SK-N-SH (cell line): Measurements from ENCODE around the gene SNX24. TPM values are rescaled to one million over a fixed set of nuclear protein-coding genes. Genes with fewer than 3 reads are reported as not detected.

Experiments used
- CTCF ChIA-PET: fragments of 300-600, 350-600 bp; formaldehyde crosslinking; extraction: SDS; loops from one replicate; lab custom pipeline; 2021; lab: Yijun Ruan, JAX
- POLR2A ChIA-PET: fragments of 350-600 bp; sonication (Branson Sonifier 250); formaldehyde crosslinking; extraction: SDS; loops from one replicate; lab custom pipeline; 2020; ENCODE audit warnings: antibody characterized with exemption, inconsistent platforms; lab: Yijun Ruan, JAX
- DNase-seq: peaks from one replicate; pipeline ENCODE4 v3.0.0; 2012
- H2AFZ ChIP-seq: fragments of 200-600 bp; sonication (generic); 2 replicates; pipeline ENCODE4 v1.8.1; 2016; ENCODE audit warnings: antibody characterized with exemption, mild to moderate bottlenecking, low read depth
- H3F3A ChIP-seq: fragments of 200-600 bp; sonication (generic); replicated peaks from 2 replicates; pipeline ENCODE3; 2016; ENCODE audit warnings: antibody characterized with exemption, mild to moderate bottlenecking; ENCODE audit not compliant: insufficient read depth
- H3K27ac ChIP-seq, 2 experiments: fragments of 200-500 bp in 1 of 2; fragments of 200-600 bp in 1 of 2; sonication (Bioruptor generic) in 1 of 2; sonication (generic), shearing (Covaris generic) in 1 of 2; 2 replicates each; pipeline versions ENCODE4 v1.5.1 to v1.6.1; 2014 to 2016; ENCODE audit warnings: low read depth in 2 of 2, inconsistent platforms in 1 of 2, low read length in 1 of 2, mild to moderate bottlenecking in 1 of 2, mixed read lengths in 1 of 2
- H3K27me3 ChIP-seq: fragments of 200-600 bp; sonication (generic), shearing (Covaris generic); 2 replicates; pipeline ENCODE4 v1.6.1; 2016; ENCODE audit warnings: mixed run types; ENCODE audit not compliant: insufficient read depth
- H3K36me3 ChIP-seq, 2 experiments: fragments of 200-500 bp in 1 of 2; fragments of 200-600 bp in 1 of 2; sonication (Bioruptor generic) in 1 of 2; sonication (generic) in 1 of 2; replicated peaks in 1 of 2; 2 replicates each; pipeline versions ENCODE3 to v1.5.1; 2014 to 2016; ENCODE audit warnings: low read length in 1 of 2, mild to moderate bottlenecking in 1 of 2; ENCODE audit not compliant: insufficient read depth in 2 of 2, control insufficient read depth in 1 of 2
- H3K4me1 ChIP-seq, 2 experiments: fragments of 200-500 bp in 1 of 2; fragments of 200-600 bp in 1 of 2; sonication (Bioruptor generic) in 1 of 2; sonication (generic), shearing (Covaris generic) in 1 of 2; 2 replicates each; pipeline versions ENCODE4 v1.5.1 to v1.6.1; 2014 to 2016; ENCODE audit warnings: low read depth in 1 of 2, low read length in 1 of 2, mixed run types in 1 of 2; ENCODE audit not compliant: insufficient read depth in 2 of 2, control insufficient read depth in 1 of 2
- H3K4me2 ChIP-seq: fragments of 200-600 bp; sonication (generic), shearing (Covaris generic); 2 replicates; pipeline ENCODE4 v1.6.1; 2017; ENCODE audit warnings: mixed run types
- H3K4me3 ChIP-seq, 2 experiments: fragments of 200-500 bp in 1 of 2; fragments of 200-600 bp in 1 of 2; sonication (Bioruptor generic) in 1 of 2; sonication (generic), shearing (Covaris generic) in 1 of 2; 2 replicates each; pipeline versions ENCODE4 v1.5.1 to v1.8.1; 2014 to 2016; ENCODE audit warnings: low read depth in 2 of 2, inconsistent platforms in 1 of 2, low read length in 1 of 2, mild to moderate bottlenecking in 1 of 2, mixed read lengths in 1 of 2, moderate library complexity in 1 of 2
- H3K79me2 ChIP-seq: fragments of 200-600 bp; sonication (generic); 2 replicates; pipeline ENCODE4 v1.8.1; 2017; ENCODE audit warnings: mild to moderate bottlenecking; ENCODE audit not compliant: insufficient read depth
- H3K9ac ChIP-seq: fragments of 200-600 bp; sonication (generic); 2 replicates; pipeline ENCODE4 v1.6.1; 2017; ENCODE audit warnings: mixed run types
- H3K9me2 ChIP-seq: fragments of 200-600 bp; sonication (generic); 2 replicates; pipeline ENCODE4 v1.6.1; 2017; ENCODE audit warnings: mixed run types
- H3K9me3 ChIP-seq: fragments of 200-600 bp; sonication (generic); 2 replicates; pipeline ENCODE4 v1.6.1; 2017; ENCODE audit warnings: mixed run types, mild to moderate bottlenecking, moderate library complexity
- H4K20me1 ChIP-seq: fragments of 200-600 bp; sonication (generic); 2 replicates; pipeline ENCODE4 v1.6.1; 2017; ENCODE audit warnings: mild to moderate bottlenecking, mixed run types; ENCODE audit not compliant: insufficient read depth
- CHD2 ChIP-seq: fragments of 150-350 bp; IDR thresholded peaks from 2 replicates; pipeline ENCODE4 v1.6.1; 2018; ENCODE audit warnings: low read length; ENCODE audit not compliant: partially characterized antibody
- CTCF ChIP-seq: fragments of 200-600 bp; sonication (generic); IDR thresholded peaks from 2 replicates; pipeline ENCODE4 v1.6.1; 2017; ENCODE audit warnings: antibody characterized with exemption, mild to moderate bottlenecking, moderate library complexity
- ELF1 ChIP-seq: IDR thresholded peaks from 2 replicates; pipeline ENCODE4 v1.4.0; 2012
- EP300 ChIP-seq, 2 experiments: IDR thresholded peaks; 2 replicates each; pipeline versions ENCODE4 v1.4.0 to v1.6.1; 2012; ENCODE audit warnings: borderline replicate concordance in 1 of 2, low read depth in 1 of 2, low read length in 1 of 2
- EZH2phosphoT487 ChIP-seq: fragments of 200-600 bp; sonication (generic); IDR thresholded peaks from 2 replicates; pipeline ENCODE4 v1.6.1; 2017; ENCODE audit warnings: low read depth, mixed run types, mild to moderate bottlenecking, antibody characterized with exemption, moderate library complexity, borderline replicate concordance
- FOSL2 ChIP-seq: IDR thresholded peaks from 2 replicates; pipeline ENCODE4 v1.4.0; 2012; ENCODE audit warnings: low read depth, mild to moderate bottlenecking, moderate library complexity, borderline replicate concordance
- FOXJ3 ChIP-seq: sonication (generic); formaldehyde crosslinking; IDR thresholded peaks from 2 replicates; pipeline ENCODE4 v1.5.1; 2020; ENCODE audit warnings: mild to moderate bottlenecking, missing genetic modification reagents
- FOXM1 ChIP-seq: IDR thresholded peaks from 2 replicates; pipeline ENCODE4 v1.4.0; 2012; ENCODE audit warnings: low read depth, mild to moderate bottlenecking
- GABPA ChIP-seq: IDR thresholded peaks from 2 replicates; pipeline ENCODE4 v1.4.0; 2012; ENCODE audit warnings: low read depth, mild to moderate bottlenecking
- GATA2 ChIP-seq: sonication (generic); formaldehyde crosslinking; IDR thresholded peaks from 2 replicates; pipeline ENCODE4 v1.5.0; 2020; ENCODE audit warnings: mild to moderate bottlenecking, missing genetic modification reagents
- JUND ChIP-seq: IDR thresholded peaks from 2 replicates; pipeline ENCODE4 v1.4.0; 2012
- MAX ChIP-seq: IDR thresholded peaks from 2 replicates; pipeline ENCODE4 v1.4.0; 2012; ENCODE audit warnings: low read depth
- MEF2A ChIP-seq: IDR thresholded peaks from 2 replicates; pipeline ENCODE4 v1.4.0; 2012; ENCODE audit warnings: low read depth, borderline replicate concordance
- NFIC ChIP-seq: IDR thresholded peaks from 2 replicates; pipeline ENCODE4 v1.4.0; 2012; ENCODE audit warnings: borderline replicate concordance
- PBX3 ChIP-seq: IDR thresholded peaks from 2 replicates; pipeline ENCODE4; 2012
- POLR2AphosphoS5 ChIP-seq: IDR thresholded peaks from 2 replicates; pipeline ENCODE4 v1.6.1; 2012; ENCODE audit warnings: low read depth, low read length
- RAD21 ChIP-seq: IDR thresholded peaks from 2 replicates; pipeline ENCODE4 v1.6.1; 2012; ENCODE audit warnings: mild to moderate bottlenecking, low read length
- RCOR1 ChIP-seq: fragments of 150-350 bp; IDR thresholded peaks from 2 replicates; pipeline ENCODE4 v1.6.1; 2017; ENCODE audit warnings: antibody characterized with exemption, low read length
- RFX5 ChIP-seq: IDR thresholded peaks from 2 replicates; pipeline ENCODE4 v1.6.1; 2012; ENCODE audit warnings: mild to moderate bottlenecking, improper control_type of control experiment, low read length
- SMC3 ChIP-seq: IDR thresholded peaks from 2 replicates; pipeline ENCODE4 v1.6.1; 2012; ENCODE audit warnings: low read depth, low read length, improper control_type of control experiment
- TAF1 ChIP-seq: IDR thresholded peaks from 2 replicates; pipeline ENCODE4 v1.6.1; 2012; ENCODE audit warnings: low read depth, mild to moderate bottlenecking, low read length, moderate library complexity, borderline replicate concordance
- USF1 ChIP-seq: IDR thresholded peaks from 2 replicates; pipeline ENCODE4 v1.4.0; 2012; ENCODE audit warnings: low read depth, borderline replicate concordance
- YY1 ChIP-seq: IDR thresholded peaks from 2 replicates; pipeline ENCODE4 v1.4.0; 2012; ENCODE audit warnings: low read depth, mild to moderate bottlenecking
- WGBS: methylation state at CpG from one replicate; pipeline ENCODE4 v1.1.6; 2017; ENCODE audit warnings: low lambda C conversion rate; 5-methylcytosine and 5-hydroxymethylcytosine counted together
- polyA plus RNA-seq, 3 experiments: library from polyadenylated mRNA; depleted of rRNA; stranded (reverse); fragments of >200 nt; gene quantifications; 2 replicates each; pipeline ENCODE4 v1.2.3, GENCODE V29; 2012

The SNX24 gene
- polyA plus RNA-seq, 1 of the 3 experiments (the other 2 are of a cell fraction), result 8.2 TPM

- no peak for TF ChIP-seq MAX
Observed at GRCh38 chr5:122982376-122982775, 137.0 kb downstream of the SNX24 start (continued).

GRCh38 chr5:122984425-122984824, 139.0 kb downstream of the SNX24 start:
- H3K36me3 ChIP-seq, result no peaks in the 10 kb centered on the region
- H3K4me1 ChIP-seq, result no peaks in the 10 kb centered on the region
- no peak overlapping the region for H2AFZ ChIP-seq
- TF ChIP-seq GATA2, result no peak
- no peak for TF ChIP-seq RCOR1
- no peak for TF ChIP-seq TAF1
- no peaks in the 10 kb centered on the region for H3K9me2 ChIP-seq
- WGBS, result 85% methylated on average over 3 of the region's 3 CpGs
- H3K27me3 ChIP-seq, result no peaks in the 10 kb centered on the region
- no peaks in the 10 kb centered on the region for H3F3A ChIP-seq
- no peak overlapping the region for H3K4me3 ChIP-seq
- POLR2A ChIA-PET, result no interaction called here
- H3K4me2 ChIP-seq, result no peak overlapping the region
- H3K9ac ChIP-seq, result no peak overlapping the region
- H4K20me1 ChIP-seq, result no peaks in the 10 kb centered on the region
- CTCF ChIA-PET, result interaction anchor here (1.5 kb wide), 1 partner anchor 88 kb away, joined by 4 read pairs; no protein-coding TSS in a partner anchor
- no peak overlapping the region for H3K27ac ChIP-seq
- DNase-seq, result no peak
- H3K9me3 ChIP-seq, result no peaks in the 10 kb centered on the region
- no peaks in the 10 kb centered on the region for H3K79me2 ChIP-seq

GRCh38 chr5:122985006-122985700, 139.7 kb downstream of the SNX24 start:
- POLR2A ChIA-PET, result no interaction called here
- Histone ChIP-seq H4K20me1 (no peaks in the 10 kb centered on the region), H3K4me2 (no peak overlapping the region), H3K36me3 (no peaks in the 10 kb centered on the region), H3K9me3 (no peaks in the 10 kb centered on the region), H2AFZ (no peak overlapping the region), H3K79me2 (no peaks in the 10 kb centered on the region), H3K27me3 (no peaks in the 10 kb centered on the region), H3K9me2 (no peaks in the 10 kb centered on the region), H3K4me3 (no peak overlapping the region), H3F3A (no peaks in the 10 kb centered on the region), H3K4me1 (no peaks in the 10 kb centered on the region), H3K9ac (no peak overlapping the region), H3K27ac (no peak overlapping the region)
- no peak for DNase-seq
- TF ChIP-seq YY1, result no peak
- TF ChIP-seq EP300 (IDR thresholded peaks at IDR 0.05; ENCODE audit: borderline replicate concordance in 1 of 2, low read depth in 1 of 2, low read length in 1 of 2), result no peak
- TF ChIP-seq EZH2phosphoT487, result no peak
- TF ChIP-seq MEF2A, result no peak
- no peak for TF ChIP-seq FOXM1
- no peak for TF ChIP-seq POLR2AphosphoS5
- no peak for TF ChIP-seq RFX5
- no peak for TF ChIP-seq SMC3
- TF ChIP-seq CTCF, result no peak
- TF ChIP-seq CHD2, result no peak
- TF ChIP-seq JUND, result no peak
- no peak for TF ChIP-seq FOSL2
- TF ChIP-seq FOXJ3, result no peak
- no peak for TF ChIP-seq GABPA
- no peak for TF ChIP-seq NFIC
- TF ChIP-seq RAD21, result no peak
- no peak for TF ChIP-seq ELF1
- TF ChIP-seq USF1, result no peak
- TF ChIP-seq PBX3, result no peak
- CTCF ChIA-PET, result interaction anchor here (1.5 kb wide), 1 partner anchor 89 kb away, joined by 4 read pairs; no protein-coding TSS in a partner anchor
- 93% methylated on average over 4 of the region's 4 CpGs for WGBS
